HepG2 (cell line): ENCODE results near the gene ZFPM1.

Source experiments
- CBFB ChIP-seq: sonication (generic); formaldehyde crosslinking; IDR thresholded peaks from 2 replicates; pipeline ENCODE4 v1.4.0; 2020; ENCODE audit warnings: missing genetic modification reagents
- CBX5 ChIP-seq: sonication (generic); formaldehyde crosslinking; IDR thresholded peaks from 2 replicates; pipeline ENCODE4 v1.4.0; 2020; ENCODE audit warnings: missing genetic modification reagents, borderline replicate concordance
- EZH2 ChIP-seq: conservative IDR thresholded peaks from 2 replicates; pipeline ENCODE4 v1.6.1; 2012; ENCODE audit warnings: mild to moderate bottlenecking, low read depth, low read length, moderate library complexity
- HMG20A ChIP-seq: IDR thresholded peaks from 2 replicates; pipeline ENCODE4 v1.6.1; 2016; ENCODE audit warnings: borderline replicate concordance
- HOXA7 ChIP-seq: sonication (generic); formaldehyde crosslinking; IDR thresholded peaks from 2 replicates; pipeline ENCODE4 v1.8.1; 2022; ENCODE audit warnings: mild to moderate bottlenecking, missing genetic modification reagents, moderate library complexity
- KAT7 ChIP-seq: IDR thresholded peaks from 2 replicates; pipeline ENCODE4 v1.6.1; 2018; ENCODE audit warnings: borderline replicate concordance, missing compliant biosample characterization
- NFIC ChIP-seq: IDR thresholded peaks from 2 replicates; pipeline ENCODE4 v1.6.1; 2012; ENCODE audit warnings: mild to moderate bottlenecking, low read length, inconsistent platforms
- POLR2AphosphoS5 ChIP-seq: IDR thresholded peaks from 2 replicates; pipeline ENCODE4 v1.6.1; 2012; ENCODE audit warnings: low read depth, low read length
- RAD21 ChIP-seq: fragments of 450-650 bp; formaldehyde crosslinking; IDR thresholded peaks from 2 replicates; pipeline ENCODE4 v1.5.0; 2020; ENCODE audit warnings: mild to moderate bottlenecking
- SNRNP70 ChIP-seq: fragments of 200-400 bp; formaldehyde crosslinking; IDR thresholded peaks from 2 replicates; pipeline ENCODE4 v1.6.1; 2017; ENCODE audit warnings: mild to moderate bottlenecking, low read depth, low read length, moderate library complexity
- ZNF503 ChIP-seq: sonication (generic); formaldehyde crosslinking; IDR thresholded peaks from 2 replicates; pipeline ENCODE4 v1.4.0; 2020; ENCODE audit warnings: missing genetic modification reagents
- ZNF839 ChIP-seq: sonication (generic); formaldehyde crosslinking; IDR thresholded peaks from 2 replicates; pipeline ENCODE4 v1.4.0; 2020; ENCODE audit warnings: missing genetic modification reagents, mild to moderate bottlenecking, borderline replicate concordance

GRCh38 chr16:88421871-88422433 lies 31.1 kb upstream of the ZFPM1 start:
- TF ChIP-seq POLR2AphosphoS5 = no peak
- no peak for TF ChIP-seq NFIC
- no peak for TF ChIP-seq SNRNP70
- TF ChIP-seq KAT7 (CRISPR knock-in tag) = no peak
- no peak for TF ChIP-seq ZNF503 (CRISPR knock-in tag)
- TF ChIP-seq HMG20A = no peak
- no peak for TF ChIP-seq EZH2
- TF ChIP-seq HOXA7 = no peak
- TF ChIP-seq CBX5 (CRISPR knock-in tag) = no peak
- TF ChIP-seq CBFB (CRISPR knock-in tag) = no peak
- no peak for TF ChIP-seq ZNF839 (CRISPR knock-in tag)
- TF ChIP-seq RAD21 (CRISPR knock-in tag) = no peak
